AG08395 (cell line): ENCODE data around the gene RNF151.
"Not testable (repeated sequence)": the region's sequence is repeated elsewhere in the genome, so short reads cannot be mapped to it uniquely, and the experiment has no call there.

Experiments used
- DNase-seq: peaks from one replicate; pipeline ENCODE4 v3.0.0; 2012; ENCODE audit warnings: mixed read lengths, low spot score

RNF151 gene

GRCh38 chr16:1959269-1960039 is 7.2 kb upstream of the RNF151 start, which contains the start of gene NDUFB10:
NDUFB10 (plus strand) TSS chr16:1959538; CDS start chr16:1959625, 87 bp downstream.
- DNase-seq = peak; percentile 93

GRCh38 chr16:1960665-1961630 is 5.7 kb upstream of the RNF151 start:
- no peak for DNase-seq

- no peak for DNase-seq
Observed at GRCh38 chr16:1961651-1962067, 5.0 kb upstream of the RNF151 start.

- DNase-seq = not testable (repeated sequence)
Observed at GRCh38 chr16:1962161-1963153, 4.2 kb upstream of the RNF151 start.

- no peak for DNase-seq
Observed at GRCh38 chr16:1963806-1964505, 2.7 kb upstream of the RNF151 start.

- DNase-seq = peak; percentile 100
Observed at GRCh38 chr16:1964506-1965395, 1.9 kb upstream of the RNF151 start, which contains the start of gene RPS2. RPS2 (minus strand) TSS chr16:1964826; CDS start chr16:1964625, 201 bp downstream.

GRCh38 chr16:1965396-1966001 is 1.2 kb upstream of the RNF151 start:
- DNase-seq = no peak

GRCh38 chr16:1968146-1968953 is 1.7 kb downstream of the RNF151 start:
- DNase-seq = no peak

- peak; percentile 95 for DNase-seq
Observed at GRCh38 chr16:1971796-1972489, 5.3 kb downstream of the RNF151 start, which contains the start of gene TBL3. TBL3 (plus strand) TSS chr16:1972053; CDS start chr16:1972165, 112 bp downstream.

GRCh38 chr16:1972490-1972877 is 5.8 kb downstream of the RNF151 start:
- DNase-seq = no peak

GRCh38 chr16:1973461-1974156 is 7.0 kb downstream of the RNF151 start:
- DNase-seq = no peak

- no peak for DNase-seq
Observed at GRCh38 chr16:1974157-1975070, 7.8 kb downstream of the RNF151 start.

GRCh38 chr16:1975432-1976215 is 9.0 kb downstream of the RNF151 start:
- no peak for DNase-seq

GRCh38 chr16:1976216-1976520 is 9.5 kb downstream of the RNF151 start:
- DNase-seq = no peak
